Right lobe of liver (tissue), 6 donors: ENCODE data around the gene COL6A1. TPM values are rescaled to one million over a fixed set of nuclear protein-coding genes. Genes with fewer than 3 reads are reported as not detected.

Source experiments
- ATAC-seq, 4 donors: fragments of 200-7000 bp; cut with Tn5 transposase; one replicate each; pipeline ENCODE4 v1.9.1; 2020; ENCODE audit warnings: mild to moderate bottlenecking in 4 of 4, moderate library complexity in 4 of 4
- DNase-seq, 3 donors: peaks; one replicate each; pipeline ENCODE4 v3.0.0-alpha.2; 2020
- H3K27ac ChIP-seq, 3 donors: fragments of 200-600 bp; one replicate each; pipeline ENCODE4 v1.8.0; 2022
- H3K27me3 ChIP-seq, 2 donors: fragments of 200-600 bp; one replicate each; pipeline ENCODE4 v1.8.0; 2022
- H3K36me3 ChIP-seq, 4 donors: fragments of 200-600 bp; sonication (generic) in 1 of 4; one replicate each; pipeline versions ENCODE4 v1.5.1 to v1.8.0; 2017 to 2022; ENCODE audit warnings: control low read depth in 1 of 4
- H3K4me1 ChIP-seq, 4 donors: fragments of 200-600 bp; sonication (generic) in 1 of 4; one replicate each; pipeline versions ENCODE4 v1.5.1 to v1.8.0; 2017 to 2022; ENCODE audit warnings: control low read depth in 1 of 4
- H3K4me3 ChIP-seq, 3 donors: fragments of 200-600 bp; one replicate each; pipeline ENCODE4 v1.8.0; 2022
- H3K9me3 ChIP-seq, 4 donors: fragments of 200-600 bp; sonication (generic) in 1 of 4; one replicate each; pipeline versions ENCODE4 v1.5.1 to v1.8.0; 2017 to 2022; ENCODE audit warnings: control low read depth in 1 of 4
- POLR2A ChIP-seq: fragments of 450-650 bp; IDR thresholded peaks from one replicate; pipeline ENCODE4 v1.6.1; 2017; ENCODE audit warnings: antibody characterized with exemption, mild to moderate bottlenecking
- WGBS: methylation state at CpG from one replicate; pipeline ENCODE4 v1.1.6; 2018; ENCODE audit warnings: low coverage, low lambda C conversion rate; ENCODE audit not compliant: insufficient coverage; ENCODE audit errors: missing lambda C conversion rate; 5-methylcytosine and 5-hydroxymethylcytosine counted together
- intact Hi-C, 2 donors: fragments of 100-400 bp; cut with DNase I; formaldehyde crosslinking; loops; one replicate each; pipeline versions ENCODE4 v1.11.2 to v1.14.1; 2022
- total RNA-seq, 6 experiments: library from RNA; depleted of rRNA in 2 of 6; stranded (reverse); fragments of >200 nt in 2 of 6; fragmentation: NEBNext Ultra II Directional in 3 of 6; extraction: Animal tissue kit (Norgen Biotek cat#: 25700) in 3 of 6; gene quantifications; one replicate each; pipeline versions ENCODE4 v1.1.0 to v1.2.4, GENCODE V29; 2016 to 2023
- TF ChIP-seq, protein P1 (sequence below), 4 donors: fragments of 200-600 bp in 3 of 4; fragments of 450-650 bp in 1 of 4; IDR thresholded peaks; one replicate each; pipeline versions ENCODE4 v1.5.1 to v1.8.0; 2016 to 2022; ENCODE audit warnings: antibody characterized with exemption in 4 of 4, mild to moderate bottlenecking in 2 of 4
- donor health status: DM: no; HTN: yes; CAD: no.
- donor health status: DM: no; HTN: no; CAD: no.
- donor health status: DM: no; HTN: no; CAD: no.
- donor health status: DM: no; HTN: yes; CAD: no.
- donor health status: DM: no; HTN: yes; CAD: no.

COL6A1 gene
- total RNA-seq, 6 experiments from 2014 or later, result 28.2 to 79.9 (median 51.1) TPM

DNA sequence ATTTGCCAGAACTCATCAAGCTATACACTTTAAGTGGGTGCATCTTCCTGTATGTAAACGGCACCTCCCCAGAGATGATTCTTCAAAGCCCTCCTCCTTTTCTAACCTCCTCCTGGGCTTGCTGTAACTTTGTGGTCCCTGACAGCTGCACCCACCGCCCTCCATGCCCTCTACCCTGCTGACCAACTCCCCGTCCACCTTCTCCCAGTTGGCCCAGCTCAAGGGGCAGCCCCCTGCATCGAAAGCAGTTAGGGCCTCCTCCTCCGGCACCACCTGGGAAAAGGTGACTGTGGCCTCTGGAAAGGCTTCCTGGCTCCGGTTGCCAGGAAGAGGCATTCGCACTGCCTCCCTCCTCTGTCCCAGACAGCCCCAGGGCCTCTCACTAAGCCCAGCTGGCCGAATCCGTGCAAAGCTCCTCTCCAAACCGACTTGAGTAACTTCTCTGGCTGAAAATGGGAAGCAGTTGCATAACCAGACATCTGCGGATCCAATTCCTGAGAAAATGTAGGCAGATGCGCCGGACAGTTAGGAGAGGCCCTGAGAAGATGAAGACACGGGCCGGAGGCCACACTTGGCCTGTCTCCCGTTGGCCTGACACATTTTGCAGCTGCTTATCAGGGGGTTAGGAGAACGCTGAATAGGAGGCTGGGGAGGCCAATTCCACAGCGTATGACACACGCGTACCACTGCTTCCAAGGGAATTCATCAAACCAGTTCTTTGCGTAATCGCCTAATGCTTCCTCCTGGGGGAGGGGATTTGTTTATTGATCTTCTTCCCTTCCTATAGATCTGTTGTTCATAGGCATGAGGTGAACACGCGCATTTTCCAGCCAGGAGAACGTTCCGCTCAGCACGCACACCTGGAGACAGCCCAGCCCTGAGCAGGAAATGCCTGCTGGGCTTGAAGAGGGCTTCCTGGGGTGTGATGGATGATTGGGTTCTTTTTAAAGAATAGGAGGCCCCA is 67.6 kb downstream of the COL6A1 start:
- ATAC-seq, result peak; percentile 21 to 64 (median 55)
- H3K27ac ChIP-seq, result peak overlapping the region in 1 of 3 donors; percentile 13
- H3K9me3 ChIP-seq, result no peaks in the 10 kb centered on the region
- H3K4me1 ChIP-seq, result no peaks in the 10 kb centered on the region
- peak in 1 of 3 donors; percentile 50 for DNase-seq
- H3K4me3 ChIP-seq, result no peak overlapping the region
- no peaks in the 10 kb centered on the region for H3K36me3 ChIP-seq
- TF ChIP-seq POLR2A, result no peak
- TF ChIP-seq, protein P1, sequence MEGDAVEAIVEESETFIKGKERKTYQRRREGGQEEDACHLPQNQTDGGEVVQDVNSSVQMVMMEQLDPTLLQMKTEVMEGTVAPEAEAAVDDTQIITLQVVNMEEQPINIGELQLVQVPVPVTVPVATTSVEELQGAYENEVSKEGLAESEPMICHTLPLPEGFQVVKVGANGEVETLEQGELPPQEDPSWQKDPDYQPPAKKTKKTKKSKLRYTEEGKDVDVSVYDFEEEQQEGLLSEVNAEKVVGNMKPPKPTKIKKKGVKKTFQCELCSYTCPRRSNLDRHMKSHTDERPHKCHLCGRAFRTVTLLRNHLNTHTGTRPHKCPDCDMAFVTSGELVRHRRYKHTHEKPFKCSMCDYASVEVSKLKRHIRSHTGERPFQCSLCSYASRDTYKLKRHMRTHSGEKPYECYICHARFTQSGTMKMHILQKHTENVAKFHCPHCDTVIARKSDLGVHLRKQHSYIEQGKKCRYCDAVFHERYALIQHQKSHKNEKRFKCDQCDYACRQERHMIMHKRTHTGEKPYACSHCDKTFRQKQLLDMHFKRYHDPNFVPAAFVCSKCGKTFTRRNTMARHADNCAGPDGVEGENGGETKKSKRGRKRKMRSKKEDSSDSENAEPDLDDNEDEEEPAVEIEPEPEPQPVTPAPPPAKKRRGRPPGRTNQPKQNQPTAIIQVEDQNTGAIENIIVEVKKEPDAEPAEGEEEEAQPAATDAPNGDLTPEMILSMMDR (IDR thresholded peaks at IDR 0.05), result no peak
- no peaks in the 10 kb centered on the region for H3K27me3 ChIP-seq
- intact Hi-C loops, result no loop called here
- WGBS, result 40% methylated on average over 15 of the region's 27 CpGs

DNA sequence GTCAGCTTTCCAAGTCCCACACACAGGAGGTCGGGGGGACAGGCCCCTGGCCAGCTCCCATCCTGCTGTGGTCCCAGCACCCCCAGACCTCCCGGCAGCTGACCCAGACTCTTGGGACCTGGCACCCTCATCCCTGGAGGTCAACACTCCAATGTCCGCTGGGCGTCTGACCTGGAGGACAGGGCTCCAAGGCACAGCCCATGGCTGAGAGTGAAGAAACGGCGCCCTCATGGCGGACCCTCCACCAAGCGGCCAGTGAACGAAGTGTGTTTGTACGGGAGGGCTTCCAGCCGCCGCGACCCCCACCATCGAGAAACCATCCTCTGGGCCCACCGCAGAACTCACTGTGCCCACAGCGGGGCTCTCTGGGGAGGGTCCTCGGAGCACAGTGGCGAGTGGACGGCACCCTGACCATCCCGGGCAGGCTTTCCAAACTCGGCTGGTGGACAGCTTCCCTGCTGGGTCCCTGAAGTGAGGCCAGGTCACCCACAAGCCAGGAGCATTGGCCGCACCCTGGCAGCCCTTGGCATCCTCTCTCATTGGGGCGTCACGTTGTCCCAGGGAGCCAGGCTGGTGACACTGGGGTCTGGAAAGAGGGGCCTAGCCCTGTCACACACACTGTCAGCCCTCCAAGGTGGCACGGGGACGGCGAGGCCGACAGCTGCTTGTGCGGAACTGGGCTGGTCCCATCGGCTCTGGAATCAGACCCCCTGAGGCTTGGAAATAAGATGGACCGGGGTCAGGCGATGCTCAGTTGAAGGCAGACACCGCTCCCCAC is 68.5 kb downstream of the COL6A1 start:
- peak in 1 of 3 donors; percentile 44 for DNase-seq

DNA sequence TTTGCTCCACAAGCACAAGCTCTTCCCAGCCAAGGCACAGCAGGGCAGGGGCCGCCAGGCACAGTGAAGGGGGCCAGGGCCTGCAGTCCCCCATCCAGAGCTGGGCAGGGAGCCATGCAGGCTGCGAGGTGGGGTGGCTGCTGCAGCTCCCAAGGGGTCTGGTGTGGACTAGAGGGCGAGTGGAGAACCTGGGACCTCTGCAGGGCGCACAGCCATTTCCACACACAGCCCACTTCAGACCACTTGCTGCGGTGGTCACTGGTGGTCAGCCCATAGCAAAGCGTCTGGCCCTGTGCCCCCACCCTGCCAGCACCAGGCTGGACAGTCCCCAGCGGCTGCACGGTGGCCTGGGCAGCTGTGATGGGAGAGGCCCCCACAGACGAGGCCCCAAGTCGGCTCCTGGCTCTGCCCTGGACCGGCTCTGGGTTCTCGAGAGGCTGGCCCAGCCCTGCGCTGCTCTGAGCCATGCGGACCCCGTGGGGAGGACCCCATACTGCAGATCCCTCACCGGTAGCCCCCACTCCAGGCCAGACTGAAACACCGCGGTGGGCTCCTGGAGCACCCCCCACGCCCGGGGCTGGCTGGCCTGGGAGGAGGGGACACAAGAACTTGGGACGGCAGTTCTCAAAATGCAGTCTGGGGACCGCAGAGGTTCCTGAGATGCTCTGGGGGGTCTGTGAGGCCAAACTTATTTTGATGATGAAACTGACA is 69.3 kb downstream of the COL6A1 start:
- ATAC-seq, result peak in 1 of 4 donors; percentile 11
- Histone ChIP-seq H3K9me3 (no peaks in the 10 kb centered on the region), H3K4me1 (no peaks in the 10 kb centered on the region), H3K27ac (no peak overlapping the region), H3K36me3 (no peaks in the 10 kb centered on the region), H3K4me3 (no peak overlapping the region), H3K27me3 (no peaks in the 10 kb centered on the region)
- intact Hi-C loops, result no loop called here
- WGBS, result 76% methylated on average over 5 of the region's 22 CpGs
- no peak for TF ChIP-seq POLR2A
- TF ChIP-seq, protein P1 (IDR thresholded peaks at IDR 0.05), result no peak
- DNase-seq, result peak in 2 of 3 donors; percentile 40 to 55

More for the DNA sequence above, 68.5 kb downstream of the COL6A1 start:
- Histone ChIP-seq H3K9me3 (no peaks in the 10 kb centered on the region), H3K27ac (peak overlapping the region in 1 of 3 donors; percentile 13), H3K36me3 (no peaks in the 10 kb centered on the region), H3K4me1 (no peaks in the 10 kb centered on the region), H3K4me3 (no peak overlapping the region), H3K27me3 (no peaks in the 10 kb centered on the region)
- TF ChIP-seq, protein P1 (IDR thresholded peaks at IDR 0.05), result no peak
- TF ChIP-seq POLR2A, result no peak
- 60% methylated on average over 6 of the region's 33 CpGs for WGBS
- intact Hi-C loops, result no loop called here
- peak in 2 of 4 donors; percentile 16 to 17 for ATAC-seq

DNA sequence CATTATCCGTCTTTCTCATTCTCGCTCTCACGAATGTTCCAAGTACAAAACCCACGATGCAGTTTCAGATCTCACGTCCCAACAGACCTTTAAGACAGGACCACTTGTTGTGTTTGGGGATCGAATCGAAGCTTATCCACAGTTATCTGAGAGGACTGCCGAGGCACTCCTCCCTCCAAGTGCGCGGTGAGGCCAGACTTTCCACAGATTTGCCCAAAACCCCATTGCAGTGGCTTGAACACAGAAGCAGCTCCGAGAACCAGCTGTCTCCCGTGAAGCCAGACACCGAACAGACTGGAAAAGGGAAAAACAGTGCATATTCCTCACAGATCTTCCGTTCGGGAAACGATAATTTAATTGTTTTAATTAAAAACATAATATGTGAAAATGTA is 69.8 kb downstream of the COL6A1 start:
- intact Hi-C loops, result no loop called here
- Histone ChIP-seq H3K4me1 (no peaks in the 10 kb centered on the region), H3K27me3 (no peaks in the 10 kb centered on the region), H3K4me3 (no peak overlapping the region), H3K27ac (no peak overlapping the region), H3K9me3 (no peaks in the 10 kb centered on the region), H3K36me3 (no peaks in the 10 kb centered on the region)
- no peak for TF ChIP-seq POLR2A
- TF ChIP-seq, protein P1 (IDR thresholded peaks at IDR 0.05), result no peak
- ATAC-seq (no peak), DNase-seq (no peak)
- 69% methylated on average over 15 of the region's 16 CpGs for WGBS
